GM12892 (cell line): Measurements from ENCODE around the gene AAK1.
"Not testable (repeated sequence)": the region's sequence is repeated elsewhere in the genome, so short reads cannot be mapped to it uniquely, and the experiment has no call there.

Source experiments
- POLR2A ChIP-seq: IDR thresholded peaks from 2 replicates; pipeline ENCODE4 v1.6.1; 2011; ENCODE audit warnings: low read depth, low read length, control low read depth
- POLR2AphosphoS5 ChIP-seq: IDR thresholded peaks from 2 replicates; pipeline ENCODE4 v1.6.1; 2011; ENCODE audit warnings: low read depth, low read length, control low read depth

GRCh38 chr2:69575371-69575770 lies 68.2 kb downstream of the AAK1 start:
- TF ChIP-seq POLR2AphosphoS5, POLR2A: not testable (repeated sequence)
